HG03025 (cell line): ENCODE measurements around the gene INSL3.
"Not testable (repeated sequence)": the region's sequence is repeated elsewhere in the genome, so short reads cannot be mapped to it uniquely, and the experiment has no call there.

Experiments
- ATAC-seq: cut with Tn5 transposase; IDR thresholded peaks from one replicate; pipeline ENCODE4 v1.9.1; 2021; ENCODE audit warnings: mild to moderate bottlenecking, moderate library complexity; ENCODE audit not compliant: unreplicated experiment, low FRiP score

INSL3 gene

DNA sequence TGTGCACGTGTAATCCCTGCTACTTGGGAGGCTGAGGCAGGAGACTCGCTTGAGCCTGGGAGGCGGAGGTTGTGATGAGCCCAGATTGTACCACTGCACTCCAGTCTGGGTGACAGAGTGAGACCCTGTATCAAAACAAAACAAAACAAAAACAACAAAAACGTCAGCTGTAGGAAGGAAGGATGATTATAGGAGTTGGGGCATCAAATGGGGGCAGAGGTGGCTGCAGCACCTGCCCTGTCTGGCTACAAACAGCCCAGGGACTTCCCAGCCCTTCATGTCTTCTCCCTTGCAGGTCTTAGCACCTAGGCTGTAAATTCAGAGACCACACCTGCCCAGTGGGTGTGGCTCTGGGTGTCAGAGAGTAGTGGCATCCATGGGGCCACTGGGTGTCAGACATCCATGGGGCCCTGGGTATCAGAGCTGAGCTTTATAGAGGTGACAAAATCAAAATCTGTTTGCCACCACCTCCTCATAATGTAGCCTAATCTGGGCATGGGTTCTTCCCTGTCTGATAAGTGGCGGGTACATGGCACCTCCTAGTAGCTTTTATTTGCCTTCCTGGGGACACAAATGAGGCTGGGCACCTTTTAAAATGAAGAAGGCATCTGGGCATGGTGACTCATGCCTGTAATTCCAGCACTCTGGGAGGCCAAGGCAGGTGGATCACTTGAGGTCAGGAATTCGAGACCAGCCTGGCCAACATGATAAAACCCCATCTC lies 31.1 kb downstream of the INSL3 start:
- no peak for ATAC-seq

DNA sequence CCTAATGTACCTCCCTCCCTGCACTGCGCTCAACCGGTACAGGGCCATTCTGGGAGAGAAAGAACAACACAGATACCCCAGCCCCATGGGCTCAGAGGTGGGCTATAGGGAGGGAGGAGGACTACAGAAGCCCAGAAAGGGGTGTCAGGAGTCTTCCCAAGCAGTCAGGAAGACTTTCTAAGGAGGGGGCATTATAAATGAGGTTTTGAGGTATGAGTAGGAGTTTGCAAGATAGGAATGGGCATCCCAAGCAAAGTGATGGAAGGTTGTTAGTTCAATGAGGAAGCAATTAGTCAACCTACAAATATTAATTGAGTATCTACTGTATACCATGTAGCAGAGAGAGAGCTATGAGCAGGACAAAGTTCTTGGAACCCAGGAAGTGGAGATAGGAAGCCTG lies 32.7 kb downstream of the INSL3 start:
- ATAC-seq = no peak

DNA sequence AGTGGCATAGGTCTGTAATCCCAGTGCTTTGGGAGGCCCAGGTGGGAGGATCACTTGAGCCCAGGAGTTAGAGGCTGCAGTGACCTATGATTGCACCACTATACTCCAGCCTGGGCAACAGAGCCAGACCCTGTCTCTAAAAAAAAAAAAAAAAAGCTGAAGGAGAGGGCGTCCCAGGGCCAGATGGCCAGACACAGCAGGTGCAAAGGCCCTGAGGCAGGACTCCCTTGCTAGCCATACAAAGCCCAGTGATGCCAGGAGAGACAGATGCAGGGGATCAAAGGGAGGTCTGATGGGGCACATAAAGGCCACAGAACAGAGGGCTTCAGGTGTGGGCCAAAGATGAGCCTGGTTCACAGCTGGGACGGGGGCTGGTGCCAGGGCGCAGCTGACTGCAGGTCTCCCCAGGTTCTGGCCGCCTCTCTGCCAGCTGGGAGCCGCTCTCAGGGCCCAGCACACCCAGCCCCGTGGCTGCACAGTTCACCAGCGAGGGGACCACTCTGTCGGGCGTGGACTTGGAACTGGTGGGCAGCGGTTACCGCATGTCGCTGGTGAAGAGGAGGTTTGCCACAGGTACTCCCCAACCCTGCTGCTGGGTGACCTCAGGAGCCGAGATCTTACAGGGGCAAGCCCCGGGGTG lies 33.9 kb downstream of the INSL3 start:
- ATAC-seq = no peak

GRCh38 chr19:17784201-17785008 lies 36.9 kb downstream of the INSL3 start:
- ATAC-seq = no peak

- not testable (repeated sequence) for ATAC-seq
Observed at GRCh38 chr19:17783721-17784120, 37.6 kb downstream of the INSL3 start.

DNA sequence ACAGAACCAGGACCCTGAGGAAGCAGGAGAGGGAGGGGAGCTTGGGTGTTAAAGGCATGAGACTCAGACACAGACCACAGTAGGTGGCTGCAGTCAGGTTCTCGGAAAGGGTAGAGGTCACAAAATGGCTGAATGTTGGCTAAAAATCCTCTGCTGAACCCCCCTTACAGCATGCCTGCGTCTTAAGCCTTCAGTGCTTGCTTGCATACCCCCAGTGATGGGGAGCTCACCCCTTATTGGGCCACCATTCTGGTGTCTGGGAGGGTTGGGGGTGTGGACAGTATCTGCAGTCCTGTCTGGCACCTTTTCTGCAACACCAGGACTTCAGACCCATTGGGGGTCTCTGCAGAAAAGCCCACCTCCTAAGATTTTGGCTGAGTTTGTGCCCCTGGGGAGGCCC lies 40.5 kb downstream of the INSL3 start:
- ATAC-seq = no peak

- ATAC-seq = no peak
Observed at GRCh38 chr19:17778968-17779929, 42.1 kb downstream of the INSL3 start.

- ATAC-seq = no peak
Observed at GRCh38 chr19:17778251-17778967, 42.9 kb downstream of the INSL3 start.

- not testable (repeated sequence) for ATAC-seq
Observed at GRCh38 chr19:17777840-17778239, 43.5 kb downstream of the INSL3 start.

GRCh38 chr19:17775991-17776803 lies 45.1 kb downstream of the INSL3 start:
- ATAC-seq = no peak

DNA sequence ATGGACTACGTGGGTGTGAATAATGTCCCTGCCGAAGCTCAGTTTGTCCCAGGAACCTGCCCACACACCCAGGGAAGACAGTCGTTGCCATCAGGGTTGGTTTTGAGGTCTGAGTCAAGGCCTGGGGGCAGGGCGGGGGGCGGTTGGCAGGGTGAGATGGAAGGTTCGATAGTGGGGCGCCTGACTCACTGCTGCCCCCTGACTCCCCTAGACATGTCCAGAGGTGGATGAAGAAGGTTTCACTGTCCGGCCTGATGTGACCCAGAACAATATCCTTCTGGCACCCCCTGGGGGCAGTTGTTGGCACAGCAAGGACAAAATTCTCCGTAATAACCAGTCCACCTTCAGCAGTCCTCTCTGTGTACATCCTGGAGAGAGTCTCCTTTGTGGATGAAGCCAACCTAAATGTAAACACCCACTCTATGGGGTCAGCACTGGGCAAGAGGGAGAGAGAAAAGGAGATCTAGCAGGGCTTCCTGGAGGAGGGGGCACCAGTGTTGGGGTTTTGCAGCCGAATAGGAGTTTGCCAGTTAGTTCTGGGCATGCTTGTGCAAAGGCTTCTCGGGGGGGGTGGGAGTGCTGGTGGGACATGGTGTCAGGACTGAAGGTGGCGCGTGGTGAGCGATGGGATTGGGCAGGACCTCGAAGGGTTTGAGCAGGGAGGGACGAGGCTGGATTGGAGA lies 45.9 kb downstream of the INSL3 start:
- no peak for ATAC-seq

DNA sequence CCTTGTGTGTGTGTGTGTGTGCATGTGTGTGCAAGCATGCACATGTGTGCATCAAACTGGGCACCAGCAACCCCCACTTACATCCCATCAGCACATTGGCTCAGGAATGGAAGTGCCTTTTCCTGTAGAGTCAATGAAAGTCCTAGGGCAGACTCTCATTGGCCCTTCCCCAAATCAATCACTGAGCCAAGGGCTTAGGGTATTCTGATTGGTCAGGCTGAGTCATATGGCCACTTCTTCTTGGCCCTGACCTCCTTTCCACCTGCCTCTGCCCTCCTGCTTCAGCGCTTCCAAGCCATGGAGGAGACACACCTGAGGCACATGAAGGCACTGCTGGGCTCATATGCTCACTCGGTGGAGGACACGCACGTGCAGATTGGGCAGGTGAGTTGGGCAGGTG lies 49.1 kb downstream of the INSL3 start:
- ATAC-seq = no peak

GRCh38 chr19:17770613-17771012 lies 50.7 kb downstream of the INSL3 start:
- no peak for ATAC-seq

GRCh38 chr19:17767559-17767958 lies 53.8 kb downstream of the INSL3 start:
- no peak for ATAC-seq

- ATAC-seq = no peak
Observed at GRCh38 chr19:17766543-17767131, 54.7 kb downstream of the INSL3 start.
